GM21723 (cell line): ENCODE results near the gene DENND1A.
"Not testable (repeated sequence)": the region's sequence is repeated elsewhere in the genome, so short reads cannot be mapped to it uniquely, and the experiment has no call there.

ENCODE experiments used
- ATAC-seq: cut with Tn5 transposase; IDR thresholded peaks from one replicate; pipeline ENCODE4 v1.9.1; 2021; ENCODE audit warnings: mild to moderate bottlenecking, moderate library complexity; ENCODE audit not compliant: unreplicated experiment

Gene DENND1A

GRCh38 chr9:123335986-123336329 lies 594.0 kb downstream of the DENND1A start:
- ATAC-seq, result no peak

GRCh38 chr9:123335193-123335985 lies 594.5 kb downstream of the DENND1A start:
- ATAC-seq, result no peak

GRCh38 chr9:123334639-123335038 lies 595.3 kb downstream of the DENND1A start:
- no peak for ATAC-seq

- ATAC-seq, result not testable (repeated sequence)
Observed at GRCh38 chr9:123333058-123333669, 596.8 kb downstream of the DENND1A start.

- no peak for ATAC-seq
Observed at GRCh38 chr9:123331346-123332060, 598.4 kb downstream of the DENND1A start.
